M059J (cell line): ENCODE results near the gene TFPI. TPM values are rescaled to one million over a fixed set of nuclear protein-coding genes. Genes with fewer than 3 reads are reported as not detected.
"Not testable (repeated sequence)": the region's sequence is repeated elsewhere in the genome, so short reads cannot be mapped to it uniquely, and the experiment has no call there.

Experiments
- DNase-seq: peaks from one replicate; pipeline ENCODE4 v3.0.0-alpha.2; 2012; ENCODE audit warnings: low read depth
- total RNA-seq: library from RNA; depleted of rRNA; stranded (reverse); fragments of >200 nt; shearing (Covaris generic); gene quantifications from 2 replicates; pipeline ENCODE4 v1.2.3, GENCODE V29; 2014

Gene TFPI
- total RNA-seq, 1 experiment from 2014 or later: 74.7 TPM

GRCh38 chr2:187528042-187528441 is 26.2 kb downstream of the TFPI start:
- DNase-seq: no peak

GRCh38 chr2:187527262-187527661 is 27.0 kb downstream of the TFPI start:
- peak; percentile 55 for DNase-seq

GRCh38 chr2:187526792-187527191 is 27.4 kb downstream of the TFPI start:
- no peak for DNase-seq

GRCh38 chr2:187525163-187525900 is 28.9 kb downstream of the TFPI start:
- no peak for DNase-seq

- DNase-seq: no peak
Observed at GRCh38 chr2:187523325-187523724, 30.9 kb downstream of the TFPI start.

- DNase-seq: no peak
Observed at GRCh38 chr2:187520121-187520624, 34.1 kb downstream of the TFPI start.

GRCh38 chr2:187519419-187520120 is 34.7 kb downstream of the TFPI start:
- no peak for DNase-seq

GRCh38 chr2:187517750-187518361 is 36.4 kb downstream of the TFPI start:
- not testable (repeated sequence) for DNase-seq

- not testable (repeated sequence) for DNase-seq
Observed at GRCh38 chr2:187516630-187517510, 37.4 kb downstream of the TFPI start.

GRCh38 chr2:187514930-187515329 is 39.3 kb downstream of the TFPI start:
- DNase-seq: no peak

GRCh38 chr2:187514235-187514829 is 39.9 kb downstream of the TFPI start:
- DNase-seq: not testable (repeated sequence)

GRCh38 chr2:187513460-187514234 is 40.6 kb downstream of the TFPI start:
- not testable (repeated sequence) for DNase-seq

- no peak for DNase-seq
Observed at GRCh38 chr2:187511356-187512315, 42.6 kb downstream of the TFPI start.

- DNase-seq: not testable (repeated sequence)
Observed at GRCh38 chr2:187510419-187511355, 43.5 kb downstream of the TFPI start.

GRCh38 chr2:187509667-187510417 is 44.4 kb downstream of the TFPI start:
- DNase-seq: no peak

- DNase-seq: no peak
Observed at GRCh38 chr2:187506416-187506815, 47.8 kb downstream of the TFPI start.

- no peak for DNase-seq
Observed at GRCh38 chr2:187505065-187505672, 49.1 kb downstream of the TFPI start.
